NCI-H1092 treated with DMSO at 0.1 percent for 48 hours (cell line): ENCODE data around the gene VSTM2L.
A peak's percentile ranks its signal among the peaks of the same experiment; 100 is the strongest.

Experiments used
- DNase-seq: peaks from one replicate; lab custom pipeline; 2025; lab: John Stamatoyannopoulos, UW

Gene VSTM2L

GRCh38 chr20:37969949-37970855 is 67.3 kb downstream of the VSTM2L start:
- no peak for DNase-seq

GRCh38 chr20:37970856-37971245 is 67.9 kb downstream of the VSTM2L start:
- no peak for DNase-seq

- no peak for DNase-seq
Observed at GRCh38 chr20:37971561-37972127, 68.7 kb downstream of the VSTM2L start.

GRCh38 chr20:37972256-37973058 is 69.5 kb downstream of the VSTM2L start:
- DNase-seq, result no peak

GRCh38 chr20:37973059-37973910 is 70.4 kb downstream of the VSTM2L start:
- DNase-seq, result no peak

- DNase-seq, result no peak
Observed at GRCh38 chr20:37976887-37977286, 74.0 kb downstream of the VSTM2L start.

- no peak for DNase-seq
Observed at GRCh38 chr20:37977338-37977737, 74.4 kb downstream of the VSTM2L start.

- no peak for DNase-seq
Observed at GRCh38 chr20:37977786-37978185, 74.9 kb downstream of the VSTM2L start.

- DNase-seq, result no peak
Observed at GRCh38 chr20:37979021-37979985, 76.4 kb downstream of the VSTM2L start.

GRCh38 chr20:37980383-37980782 is 77.5 kb downstream of the VSTM2L start:
- DNase-seq, result no peak

- no peak for DNase-seq
Observed at GRCh38 chr20:37980876-37981275, 77.9 kb downstream of the VSTM2L start.

GRCh38 chr20:37981568-37981967 is 78.6 kb downstream of the VSTM2L start:
- no peak for DNase-seq

GRCh38 chr20:37983286-37983685 is 80.4 kb downstream of the VSTM2L start:
- DNase-seq, result no peak

GRCh38 chr20:37984018-37984785 is 81.3 kb downstream of the VSTM2L start:
- peak; percentile 94 for DNase-seq

GRCh38 chr20:37986044-37986858 is 83.3 kb downstream of the VSTM2L start:
- no peak for DNase-seq

- DNase-seq, result no peak
Observed at GRCh38 chr20:37986873-37987601, 84.1 kb downstream of the VSTM2L start.

GRCh38 chr20:37987602-37988290 is 84.8 kb downstream of the VSTM2L start:
- DNase-seq, result no peak
